ENCODE measurements around the gene NAPA.
A peak's percentile ranks its signal among the peaks of the same experiment; 100 is the strongest.

Gene NAPA

GRCh38 chr19:47521473-47522180 lies 6.8 kb upstream of the NAPA start:
- DNase-seq, result no peak

- DNase-seq, result no peak
Measured at GRCh38 chr19:47520839-47521238, 6.0 kb upstream of the NAPA start.

GRCh38 chr19:47520343-47520806 lies 5.5 kb upstream of the NAPA start:
- DNase-seq, result no peak

- DNase-seq, result no peak
Measured at GRCh38 chr19:47518854-47519253, 4.0 kb upstream of the NAPA start.

GRCh38 chr19:47518139-47518538 lies 3.3 kb upstream of the NAPA start:
- no peak for DNase-seq

- DNase-seq, result no peak
Measured at GRCh38 chr19:47514151-47514868, 553 bp downstream of the NAPA start.

- DNase-seq, result no peak
Measured at GRCh38 chr19:47512948-47513319, 1.9 kb downstream of the NAPA start.

GRCh38 chr19:47512183-47512947 lies 2.5 kb downstream of the NAPA start:
- DNase-seq, result peak; percentile 85

GRCh38 chr19:47511681-47512080 lies 3.2 kb downstream of the NAPA start:
- DNase-seq, result peak; percentile 97

- peak; percentile 52 for DNase-seq
Measured at GRCh38 chr19:47511128-47511517, 3.7 kb downstream of the NAPA start.

GRCh38 chr19:47510516-47511127 lies 4.2 kb downstream of the NAPA start:
- peak; percentile 30 for DNase-seq

GRCh38 chr19:47509973-47510372 lies 4.9 kb downstream of the NAPA start:
- DNase-seq, result no peak

GRCh38 chr19:47509170-47509847 lies 5.6 kb downstream of the NAPA start:
- no peak for DNase-seq

- no peak for DNase-seq
Measured at GRCh38 chr19:47508721-47509120, 6.1 kb downstream of the NAPA start.

- DNase-seq, result peak; percentile 73
Measured at GRCh38 chr19:47507924-47508553, 6.8 kb downstream of the NAPA start.

GRCh38 chr19:47507012-47507411 lies 7.9 kb downstream of the NAPA start:
- peak; percentile 94 for DNase-seq

- no peak for DNase-seq
Measured at GRCh38 chr19:47506459-47506858, 8.4 kb downstream of the NAPA start.

GRCh38 chr19:47505506-47505905 lies 9.4 kb downstream of the NAPA start:
- DNase-seq, result no peak

- DNase-seq, result no peak
Measured at GRCh38 chr19:47503826-47504150, 11.1 kb downstream of the NAPA start.

GRCh38 chr19:47503130-47503825 lies 11.6 kb downstream of the NAPA start:
- DNase-seq, result no peak
